GM12878 (cell line): ENCODE measurements around the gene PRKAR2B. TPM values are rescaled to one million over a fixed set of nuclear protein-coding genes. Genes with fewer than 3 reads are reported as not detected.

Source experiments
- ATAC-seq: fragments of 200-7000 bp; cut with Tn5 transposase; 3 replicates; pipeline ENCODE4 v1.9.1; 2020; ENCODE audit warnings: mild to moderate bottlenecking, moderate library complexity
- BruUV-seq: library from RNA; stranded (reverse); fragments of 400-500 nt; replicated peaks from 2 replicates; lab custom pipeline; 2021; lab: Mats Ljungman, UMichigan
- CTCF ChIA-PET: fragments of 300-600 bp; sonication (Branson Sonifier 250); formaldehyde crosslinking; extraction: SDS; loops from one replicate; lab custom pipeline; 2021; ENCODE audit warnings: inconsistent platforms; lab: Yijun Ruan, JAX
- POLR2A ChIA-PET: fragments of 350-600 bp; formaldehyde crosslinking; extraction: SDS; loops from one replicate; lab custom pipeline; 2021; ENCODE audit warnings: inconsistent platforms; lab: Charles Lee
- RAD21 ChIA-PET: fragments of 300-600 bp; sonication (Branson Sonifier 250); formaldehyde crosslinking; loops from one replicate; lab custom pipeline; 2023; ENCODE audit warnings: antibody characterized with exemption; ENCODE audit not compliant: unreplicated experiment; lab: Charles Lee
- SMC1A ChIA-PET: fragments of 300-600 bp; sonication (Branson Sonifier 250); formaldehyde crosslinking; loops from one replicate; lab custom pipeline; 2023; ENCODE audit not compliant: unreplicated experiment, uncharacterized antibody; lab: Charles Lee
- DNase-seq: peaks from one replicate; pipeline ENCODE4 v3.0.0-alpha.2; 2011; ENCODE audit warnings: low read depth, low spot score
- FAIRE-seq: peaks from 3 replicates; lab custom pipeline; 2011; peaks lifted over from hg19 to GRCh38; lab: Jason Lieb, UNC
- H2AFZ ChIP-seq: 2 replicates; pipeline ENCODE4 v1.6.0; 2011; ENCODE audit warnings: low read depth, low read length, control low read depth; ENCODE audit not compliant: control insufficient read depth
- H3K27ac ChIP-seq: 2 replicates; pipeline ENCODE4 v1.5.1; 2011; ENCODE audit warnings: control low read depth; ENCODE audit not compliant: control insufficient read depth, insufficient read depth
- H3K27me3 ChIP-seq, 2 experiments: replicated peaks in 1 of 2; 2 replicates each; pipeline versions ENCODE4 v1.6.0 to v1.6.1; 2011; ENCODE audit warnings: low read length in 1 of 2; ENCODE audit not compliant: control insufficient read depth in 2 of 2, insufficient read depth in 2 of 2
- H3K36me3 ChIP-seq, 2 experiments: 2 replicates each; pipeline ENCODE4 v1.5.1; 2011; ENCODE audit warnings: low read length in 1 of 2; ENCODE audit not compliant: control insufficient read depth in 2 of 2, insufficient read depth in 2 of 2
- H3K4me1 ChIP-seq: 2 replicates; pipeline ENCODE4 v1.6.1; 2011; ENCODE audit warnings: mild to moderate bottlenecking, low read length, moderate library complexity, mixed read lengths; ENCODE audit not compliant: control insufficient read depth, insufficient read depth
- H3K4me2 ChIP-seq: 2 replicates; pipeline ENCODE4 v1.6.0; 2011; ENCODE audit warnings: control low read depth; ENCODE audit not compliant: control insufficient read depth, insufficient read depth
- H3K4me3 ChIP-seq: fragments of 200-600 bp; sonication (generic); 2 replicates; pipeline ENCODE4 v1.5.1; 2016
- H3K79me2 ChIP-seq: 2 replicates; pipeline ENCODE4 v1.6.0; 2011; ENCODE audit warnings: low read length; ENCODE audit not compliant: control insufficient read depth, insufficient read depth
- H3K9ac ChIP-seq: 2 replicates; pipeline ENCODE4 v1.8.0; 2011; ENCODE audit warnings: low read length, control low read depth, mixed read lengths; ENCODE audit not compliant: control insufficient read depth, insufficient read depth
- H3K9me3 ChIP-seq: replicated peaks from 3 replicates; pipeline ENCODE4 v1.5.1; 2011; ENCODE audit warnings: mild to moderate bottlenecking, low read length; ENCODE audit not compliant: control insufficient read depth, insufficient read depth
- H4K20me1 ChIP-seq: 2 replicates; pipeline ENCODE4 v1.6.0; 2011; ENCODE audit not compliant: control insufficient read depth, insufficient read depth
- CHD1 ChIP-seq: IDR thresholded peaks from 2 replicates; pipeline ENCODE4 v1.6.1; 2012; ENCODE audit warnings: low read depth, low read length, improper control_type of control experiment
- ESRRA ChIP-seq: IDR thresholded peaks from 2 replicates; pipeline ENCODE4 v1.6.1; 2012; ENCODE audit warnings: mild to moderate bottlenecking, low read length, improper control_type of control experiment
- FOXK2 ChIP-seq: fragments of 450-650 bp; IDR thresholded peaks from 2 replicates; pipeline ENCODE4 v1.6.1; 2017; ENCODE audit warnings: mild to moderate bottlenecking, moderate library complexity
- GABPA ChIP-seq: IDR thresholded peaks from 2 replicates; pipeline ENCODE4 v1.6.1; 2014; ENCODE audit warnings: antibody characterized with exemption, low read depth, mild to moderate bottlenecking, inconsistent platforms
- GATAD2B ChIP-seq: fragments of 450-650 bp; conservative IDR thresholded peaks from 2 replicates; pipeline ENCODE4 v1.6.1; 2017; ENCODE audit warnings: low read depth, mild to moderate bottlenecking, moderate library complexity
- KAT2A ChIP-seq: conservative IDR thresholded peaks from 2 replicates; pipeline ENCODE4 v1.6.1; 2011; ENCODE audit warnings: low read depth, low read length; ENCODE audit not compliant: control insufficient read depth
- NFIC ChIP-seq: IDR thresholded peaks from 2 replicates; pipeline ENCODE4 v1.6.1; 2012; ENCODE audit warnings: low read depth, mild to moderate bottlenecking, inconsistent platforms, low read length, moderate library complexity
- NFYA ChIP-seq: IDR thresholded peaks from 2 replicates; pipeline ENCODE4 v1.6.1; 2011; ENCODE audit warnings: low read depth, mild to moderate bottlenecking, low read length, improper control_type of control experiment, borderline replicate concordance
- NR2C2 ChIP-seq: IDR thresholded peaks from 2 replicates; pipeline ENCODE4 v1.6.1; 2011; ENCODE audit warnings: borderline replicate concordance, low read depth; ENCODE audit not compliant: control insufficient read depth, insufficient read length
- PAX8 ChIP-seq: fragments of 450-650 bp; IDR thresholded peaks from 2 replicates; pipeline ENCODE4 v1.6.1; 2017; ENCODE audit warnings: mild to moderate bottlenecking, moderate library complexity
- RBBP5 ChIP-seq: fragments of 200-600 bp; sonication (generic); conservative IDR thresholded peaks from 2 replicates; pipeline ENCODE4 v1.6.1; 2016
- STAT3 ChIP-seq: IDR thresholded peaks from 2 replicates; pipeline ENCODE4 v1.6.1; 2011; ENCODE audit warnings: low read depth, low read length, improper control_type of control experiment
- TAF1 ChIP-seq: IDR thresholded peaks from 2 replicates; pipeline ENCODE4 v1.6.1; 2011; ENCODE audit warnings: mild to moderate bottlenecking, low read depth, low read length, borderline replicate concordance
- WGBS: methylation state at CpG from one replicate; pipeline ENCODE4 v1.1.6; 2016; ENCODE audit warnings: low lambda C conversion rate; ENCODE audit not compliant: insufficient replicate concordance, insufficient coverage; ENCODE audit errors: missing lambda C conversion rate; 5-methylcytosine and 5-hydroxymethylcytosine counted together
- in situ Hi-C: fragments of 300-500 bp; cut with MboI; formaldehyde crosslinking; loops from 9 replicates; pipeline ENCODE4 v1.14.3; 2018; ENCODE audit warnings: mixed read lengths
- intact Hi-C: fragments of 100-400 bp; cut with micrococcal nuclease; formaldehyde crosslinking; loops from one replicate; pipeline ENCODE4 v1.14.2; 2022; ENCODE audit not compliant: unreplicated experiment
- polyA plus RNA-seq, 11 experiments: library from polyadenylated mRNA; depleted of rRNA in 4 of 11; unstranded in 6 of 11; stranded (reverse) in 5 of 11; fragments of >200 nt; fragmentation: Nextera tagmentation in 4 of 11; fragmentation: Illumina TruSeq in 1 of 11; extraction: Ambion mirVana in 4 of 11; extraction: Trizol in 1 of 11; gene quantifications; 1 replicate in 1 of 11; 2 replicates in 10 of 11; pipeline versions ENCODE4 v1.2.1 to v1.2.3, GENCODE V29; 2011 to 2016; ENCODE audit warnings: inconsistent platforms in 2 of 11, missing spikeins in 2 of 11, low read depth in 1 of 11
- total RNA-seq, 4 experiments: library from RNA; depleted of rRNA in 3 of 4; stranded (reverse); fragments of >200 nt in 3 of 4; fragmentation: Illumina TruSeq in 1 of 4; extraction: Trizol in 1 of 4; gene quantifications; 2 replicates each; pipeline versions ENCODE4 v1.2.1 to v1.2.3, GENCODE V29; 2013 to 2021
- TF ChIP-seq, protein P1 (sequence below): fragments of 450-650 bp; IDR thresholded peaks from 2 replicates; pipeline ENCODE4 v1.6.1; 2017; ENCODE audit warnings: antibody characterized with exemption, mild to moderate bottlenecking, moderate library complexity
- TF ChIP-seq, protein P2 (sequence below): fragments of 450-650 bp; formaldehyde crosslinking; IDR thresholded peaks from 2 replicates; pipeline ENCODE4 v1.4.0; 2020; ENCODE audit warnings: mild to moderate bottlenecking, moderate library complexity

The PRKAR2B gene
- total and polyA plus RNA-seq, 10 of the 15 experiments (the other 5 are each of a cell fraction or from before 2014, with no cell fraction given): 0.01 to 0.18 (median 0.04) TPM; not detected in 4

DNA sequence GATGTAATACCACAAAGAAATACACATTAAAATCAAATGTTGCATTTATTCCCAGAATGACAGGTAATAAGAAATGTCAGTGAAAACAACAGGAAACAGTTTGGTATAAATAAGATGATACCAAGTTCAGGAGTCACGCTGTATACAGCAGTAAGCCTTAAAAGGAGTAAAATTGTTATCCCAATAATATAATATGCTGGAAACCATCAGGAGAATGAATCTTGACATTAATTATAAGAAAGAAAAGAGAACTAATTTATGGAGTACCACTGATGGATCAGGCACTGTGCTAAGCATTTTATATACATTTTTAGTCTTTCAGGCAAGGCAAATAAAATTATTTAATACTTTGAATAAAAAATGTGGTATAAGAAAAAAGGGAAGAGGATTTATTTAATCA lies 27.6 kb downstream of the PRKAR2B start:
- ChIA-PET CTCF (no interaction called here), SMC1A (no interaction called here), RAD21 (no interaction called here), POLR2A (no interaction called here)
- BruUV-seq: no TSS peak
- no peak overlapping the region for H3K4me2 ChIP-seq
- in situ Hi-C loops: no loop called here
- no peak overlapping the region for H3K9ac ChIP-seq
- no peaks in the 10 kb centered on the region for H3K36me3 ChIP-seq
- no peak for DNase-seq
- H4K20me1 ChIP-seq: no peaks in the 10 kb centered on the region
- no peaks in the 10 kb centered on the region for H3K9me3 ChIP-seq
- FAIRE-seq: no peak
- H3K4me3 ChIP-seq: no peak overlapping the region
- ATAC-seq: no peak
- TF ChIP-seq NR2C2 (no peak), TAF1 (no peak), FOXK2 (no peak), NFIC (no peak), GATAD2B (no peak), NFYA (no peak), STAT3 (no peak), PAX8 (no peak), RBBP5 (no peak), KAT2A (no peak), ESRRA (no peak), GABPA (no peak), CHD1 (no peak)
- TF ChIP-seq, protein P1, sequence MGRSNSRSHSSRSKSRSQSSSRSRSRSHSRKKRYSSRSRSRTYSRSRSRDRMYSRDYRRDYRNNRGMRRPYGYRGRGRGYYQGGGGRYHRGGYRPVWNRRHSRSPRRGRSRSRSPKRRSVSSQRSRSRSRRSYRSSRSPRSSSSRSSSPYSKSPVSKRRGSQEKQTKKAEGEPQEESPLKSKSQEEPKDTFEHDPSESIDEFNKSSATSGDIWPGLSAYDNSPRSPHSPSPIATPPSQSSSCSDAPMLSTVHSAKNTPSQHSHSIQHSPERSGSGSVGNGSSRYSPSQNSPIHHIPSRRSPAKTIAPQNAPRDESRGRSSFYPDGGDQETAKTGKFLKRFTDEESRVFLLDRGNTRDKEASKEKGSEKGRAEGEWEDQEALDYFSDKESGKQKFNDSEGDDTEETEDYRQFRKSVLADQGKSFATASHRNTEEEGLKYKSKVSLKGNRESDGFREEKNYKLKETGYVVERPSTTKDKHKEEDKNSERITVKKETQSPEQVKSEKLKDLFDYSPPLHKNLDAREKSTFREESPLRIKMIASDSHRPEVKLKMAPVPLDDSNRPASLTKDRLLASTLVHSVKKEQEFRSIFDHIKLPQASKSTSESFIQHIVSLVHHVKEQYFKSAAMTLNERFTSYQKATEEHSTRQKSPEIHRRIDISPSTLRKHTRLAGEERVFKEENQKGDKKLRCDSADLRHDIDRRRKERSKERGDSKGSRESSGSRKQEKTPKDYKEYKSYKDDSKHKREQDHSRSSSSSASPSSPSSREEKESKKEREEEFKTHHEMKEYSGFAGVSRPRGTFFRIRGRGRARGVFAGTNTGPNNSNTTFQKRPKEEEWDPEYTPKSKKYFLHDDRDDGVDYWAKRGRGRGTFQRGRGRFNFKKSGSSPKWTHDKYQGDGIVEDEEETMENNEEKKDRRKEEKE: no peak
- TF ChIP-seq, protein P2, sequence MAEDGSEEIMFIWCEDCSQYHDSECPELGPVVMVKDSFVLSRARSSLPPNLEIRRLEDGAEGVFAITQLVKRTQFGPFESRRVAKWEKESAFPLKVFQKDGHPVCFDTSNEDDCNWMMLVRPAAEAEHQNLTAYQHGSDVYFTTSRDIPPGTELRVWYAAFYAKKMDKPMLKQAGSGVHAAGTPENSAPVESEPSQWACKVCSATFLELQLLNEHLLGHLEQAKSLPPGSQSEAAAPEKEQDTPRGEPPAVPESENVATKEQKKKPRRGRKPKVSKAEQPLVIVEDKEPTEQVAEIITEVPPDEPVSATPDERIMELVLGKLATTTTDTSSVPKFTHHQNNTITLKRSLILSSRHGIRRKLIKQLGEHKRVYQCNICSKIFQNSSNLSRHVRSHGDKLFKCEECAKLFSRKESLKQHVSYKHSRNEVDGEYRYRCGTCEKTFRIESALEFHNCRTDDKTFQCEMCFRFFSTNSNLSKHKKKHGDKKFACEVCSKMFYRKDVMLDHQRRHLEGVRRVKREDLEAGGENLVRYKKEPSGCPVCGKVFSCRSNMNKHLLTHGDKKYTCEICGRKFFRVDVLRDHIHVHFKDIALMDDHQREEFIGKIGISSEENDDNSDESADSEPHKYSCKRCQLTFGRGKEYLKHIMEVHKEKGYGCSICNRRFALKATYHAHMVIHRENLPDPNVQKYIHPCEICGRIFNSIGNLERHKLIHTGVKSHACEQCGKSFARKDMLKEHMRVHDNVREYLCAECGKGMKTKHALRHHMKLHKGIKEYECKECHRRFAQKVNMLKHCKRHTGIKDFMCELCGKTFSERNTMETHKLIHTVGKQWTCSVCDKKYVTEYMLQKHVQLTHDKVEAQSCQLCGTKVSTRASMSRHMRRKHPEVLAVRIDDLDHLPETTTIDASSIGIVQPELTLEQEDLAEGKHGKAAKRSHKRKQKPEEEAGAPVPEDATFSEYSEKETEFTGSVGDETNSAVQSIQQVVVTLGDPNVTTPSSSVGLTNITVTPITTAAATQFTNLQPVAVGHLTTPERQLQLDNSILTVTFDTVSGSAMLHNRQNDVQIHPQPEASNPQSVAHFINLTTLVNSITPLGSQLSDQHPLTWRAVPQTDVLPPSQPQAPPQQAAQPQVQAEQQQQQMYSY (CRISPR knock-in tag): no peak
- no peaks in the 10 kb centered on the region for H3K4me1 ChIP-seq
- no peaks in the 10 kb centered on the region for H3K79me2 ChIP-seq
- H3K27ac ChIP-seq: no peak overlapping the region
- peaks cover 0 to 2% of the 10 kb centered on the region in 2 experiments; a peak in 1 of 4 replicates for H3K27me3 ChIP-seq
- intact Hi-C loops: no loop called here
- no peak overlapping the region for H2AFZ ChIP-seq
- WGBS: 32% methylated on average over 1 of the region's 1 CpG
